Measurements from ENCODE around the gene SEC16B. TPM values are rescaled to one million over a fixed set of nuclear protein-coding genes. Genes with fewer than 3 reads are reported as not detected.

Gene SEC16B
- total and polyA plus RNA-seq, 2 of the 8 experiments (the other 6 are each of a cell fraction or from before 2014, with no cell fraction given) = 0.56 to 0.94 TPM

GRCh38 chr1:177978530-177978929 is 8.7 kb upstream of the SEC16B start:
- ChIA-PET CTCF (ENCODE audit: partially characterized antibody) (interaction anchor here (0.5 kb wide), 1 partner anchor 28 kb away, joined by 3 read pairs; no protein-coding TSS in a partner anchor), POLR2A (ENCODE audit: partially characterized antibody) (no interaction called here)
- FAIRE-seq = no peak
- TF ChIP-seq CREB1 (IDR thresholded peaks at IDR 0.05) (no peak), SAP30 (IDR thresholded peaks at IDR 0.05; ENCODE audit: insufficient read depth, insufficient replicate concordance, low read length) (no peak), SP2 (IDR thresholded peaks at IDR 0.05; ENCODE audit: low read length) (no peak), CTBP2 (IDR thresholded peaks at IDR 0.05; ENCODE audit: borderline replicate concordance, insufficient read depth, insufficient read length, low read length) (no peak), JUND (IDR thresholded peaks at IDR 0.05; ENCODE audit: low read length) (no peak), SP1 (IDR thresholded peaks at IDR 0.05; ENCODE audit: low read depth, low read length) (no peak), KDM5A (IDR thresholded peaks at IDR 0.05; ENCODE audit: low read length) (no peak), PHF8 (conservative IDR thresholded peaks at IDR 0.05; ENCODE audit: low read depth, low read length) (no peak)
- TF ChIP-seq, protein P1, sequence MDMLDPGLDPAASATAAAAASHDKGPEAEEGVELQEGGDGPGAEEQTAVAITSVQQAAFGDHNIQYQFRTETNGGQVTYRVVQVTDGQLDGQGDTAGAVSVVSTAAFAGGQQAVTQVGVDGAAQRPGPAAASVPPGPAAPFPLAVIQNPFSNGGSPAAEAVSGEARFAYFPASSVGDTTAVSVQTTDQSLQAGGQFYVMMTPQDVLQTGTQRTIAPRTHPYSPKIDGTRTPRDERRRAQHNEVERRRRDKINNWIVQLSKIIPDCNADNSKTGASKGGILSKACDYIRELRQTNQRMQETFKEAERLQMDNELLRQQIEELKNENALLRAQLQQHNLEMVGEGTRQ (IDR thresholded peaks at IDR 0.05; ENCODE audit: low read length) = no peak
- TF ChIP-seq, protein P2, sequence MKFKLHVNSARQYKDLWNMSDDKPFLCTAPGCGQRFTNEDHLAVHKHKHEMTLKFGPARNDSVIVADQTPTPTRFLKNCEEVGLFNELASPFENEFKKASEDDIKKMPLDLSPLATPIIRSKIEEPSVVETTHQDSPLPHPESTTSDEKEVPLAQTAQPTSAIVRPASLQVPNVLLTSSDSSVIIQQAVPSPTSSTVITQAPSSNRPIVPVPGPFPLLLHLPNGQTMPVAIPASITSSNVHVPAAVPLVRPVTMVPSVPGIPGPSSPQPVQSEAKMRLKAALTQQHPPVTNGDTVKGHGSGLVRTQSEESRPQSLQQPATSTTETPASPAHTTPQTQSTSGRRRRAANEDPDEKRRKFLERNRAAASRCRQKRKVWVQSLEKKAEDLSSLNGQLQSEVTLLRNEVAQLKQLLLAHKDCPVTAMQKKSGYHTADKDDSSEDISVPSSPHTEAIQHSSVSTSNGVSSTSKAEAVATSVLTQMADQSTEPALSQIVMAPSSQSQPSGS (IDR thresholded peaks at IDR 0.05; ENCODE audit: low read length) = no peak

More at GRCh38 chr1:177978530-177978929, 8.7 kb upstream of the SEC16B start:
- H3K79me1 ChIP-seq (ENCODE audit: low read depth, low read length) = no peaks in the 10 kb centered on the region
- H3K79me2 ChIP-seq (ENCODE audit: control insufficient read depth in 1 of 2, insufficient read depth in 2 of 2, low read length in 2 of 2) = no peaks in the 10 kb centered on the region
- H3K4me1 ChIP-seq (replicated peaks in 1 of 4; ENCODE audit: control insufficient read depth in 3 of 4, insufficient read depth in 4 of 4, low read length in 3 of 4) = no peaks in the 10 kb centered on the region
- no peak overlapping the region for H2BK12ac ChIP-seq (ENCODE audit: low read depth, low read length)
- H3K23ac ChIP-seq (ENCODE audit: insufficient read length) = no peak overlapping the region
- no peak overlapping the region for H2AFZ ChIP-seq (ENCODE audit: low read length)
- no peaks in the 10 kb centered on the region for H4K20me1 ChIP-seq (replicated peaks in 1 of 2; ENCODE audit: control insufficient read depth in 1 of 2, insufficient read depth in 2 of 2, low read length in 2 of 2)
- H3K23me2 ChIP-seq (ENCODE audit: low read depth, low read length) = no peaks in the 10 kb centered on the region
- H3K9me3 ChIP-seq (ENCODE audit: insufficient read depth in 2 of 2, low read depth in 1 of 2, low read length in 1 of 2) = no peaks in the 10 kb centered on the region
- H2BK15ac ChIP-seq (ENCODE audit: low read length) = no peak overlapping the region
- H2BK20ac ChIP-seq (ENCODE audit: low read length) = no peak overlapping the region
- H2BK120ac ChIP-seq (replicated peaks; ENCODE audit: low read depth, low read length) = no peak overlapping the region
- H2AK5ac ChIP-seq (ENCODE audit: low read depth, low read length) = no peak overlapping the region
- no peak overlapping the region for H4K5ac ChIP-seq (ENCODE audit: insufficient read length, low read depth, low read length)
- no peak overlapping the region for H2BK5ac ChIP-seq (ENCODE audit: low read depth, low read length)
- H3K9ac ChIP-seq (replicated peaks in 1 of 4; ENCODE audit: extremely low read depth in 1 of 4, low read depth in 3 of 4, low read length in 3 of 4) = no peak overlapping the region
- no peak overlapping the region for H3K14ac ChIP-seq (ENCODE audit: insufficient read length)
- no peak overlapping the region for H3K4ac ChIP-seq (replicated peaks; ENCODE audit: insufficient read length, low read depth, low read length)
- H3K27ac ChIP-seq (ENCODE audit: low read depth, low read length) = no peak overlapping the region
- no peak overlapping the region for H4K91ac ChIP-seq (replicated peaks; ENCODE audit: insufficient read length, low read length)
- H3K18ac ChIP-seq (ENCODE audit: extremely low read depth, low read length) = no peak overlapping the region
- no peak overlapping the region for H3K56ac ChIP-seq (replicated peaks; ENCODE audit: insufficient read length, low read depth, low read length)
- H3K4me3 ChIP-seq (ENCODE audit: extremely low read depth in 1 of 4, insufficient read depth in 2 of 4, low read depth in 3 of 4, low read length in 4 of 4) = no peak overlapping the region
- H3K27me3 ChIP-seq (replicated peaks in 1 of 4; ENCODE audit: control insufficient read depth in 3 of 4, extremely low read depth in 1 of 4, insufficient read depth in 3 of 4, low read length in 3 of 4) = no peaks in the 10 kb centered on the region
- no peak overlapping the region for H4K8ac ChIP-seq (ENCODE audit: extremely low read depth, insufficient read depth, low read length)
- H3K36me3 ChIP-seq (ENCODE audit: control insufficient read depth in 2 of 4, insufficient read depth in 4 of 4, low read length in 3 of 4) = no peaks in the 10 kb centered on the region
- 100% methylated on average over 1 of the region's 1 CpG; no CpG with 5 or more reads in 1 of the 2 experiments for WGBS, 2 experiments (ENCODE audit: extremely low coverage in 1 of 2, insufficient coverage in 1 of 2, insufficient read length in 1 of 2, insufficient replicate concordance in 2 of 2, low coverage in 1 of 2, low lambda C conversion rate in 2 of 2, missing lambda C conversion rate in 1 of 2)
- no peak overlapping the region for H3K4me2 ChIP-seq (ENCODE audit: insufficient read depth in 1 of 2, low read depth in 2 of 2, low read length in 2 of 2)
- no peak for DNase-seq (ENCODE audit: low read depth in 1 of 2, low spot score in 2 of 2)

All from H1 (cell line).